Upper lobe of left lung (tissue), 4 donors: ENCODE results near the gene RNF114.

ENCODE experiments used
- POLR2A ChIP-seq, 4 donors: fragments of 450-650 bp; IDR thresholded peaks; one replicate each; pipeline ENCODE4 v1.5.1; 2016 to 2017; ENCODE audit warnings: antibody characterized with exemption in 4 of 4, mild to moderate bottlenecking in 2 of 4
- TF ChIP-seq, protein P1 (sequence below), 6 experiments: fragments of 450-650 bp in 4 of 6; fragments of 200-600 bp in 2 of 6; sonication (generic) in 2 of 6; IDR thresholded peaks; one replicate each; pipeline ENCODE4 v1.5.1; 2016 to 2019; ENCODE audit warnings: antibody characterized with exemption in 6 of 6

DNA sequence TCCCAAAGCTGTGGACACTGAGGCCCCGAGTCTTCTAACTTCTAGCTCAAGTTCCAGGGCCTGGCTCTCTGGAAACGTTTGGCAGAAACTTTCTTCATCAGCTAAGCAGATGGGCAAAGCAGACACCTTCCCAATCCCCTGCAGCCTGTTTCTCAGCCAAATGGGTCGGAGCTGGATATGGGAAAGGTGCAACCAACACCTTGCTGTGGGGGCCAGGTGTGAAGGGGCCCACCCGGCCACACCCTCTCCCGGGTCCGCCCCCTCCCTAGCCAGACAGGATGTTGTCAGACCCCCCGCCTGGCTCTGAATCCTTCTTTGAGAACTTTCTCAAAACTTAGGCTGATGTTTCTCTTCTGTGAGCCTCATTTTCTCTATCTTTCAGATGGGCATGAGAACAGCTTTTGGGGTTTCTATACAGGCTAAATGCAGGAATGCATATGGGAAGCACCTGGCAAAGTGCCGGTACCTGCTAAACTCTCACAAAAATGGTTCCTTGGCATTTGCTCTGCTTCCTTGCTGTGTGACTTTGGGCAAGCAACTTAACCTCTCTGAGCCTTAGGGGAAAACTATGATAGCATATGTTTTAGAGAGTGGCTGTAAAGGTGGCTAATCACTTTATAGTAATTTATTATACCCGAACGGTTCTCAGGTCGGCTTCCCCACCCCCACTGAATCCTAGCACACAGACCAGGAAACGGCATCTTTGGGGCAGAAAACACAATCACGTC is 48.4 kb downstream of the RNF114 start:
- TF ChIP-seq, protein P1, sequence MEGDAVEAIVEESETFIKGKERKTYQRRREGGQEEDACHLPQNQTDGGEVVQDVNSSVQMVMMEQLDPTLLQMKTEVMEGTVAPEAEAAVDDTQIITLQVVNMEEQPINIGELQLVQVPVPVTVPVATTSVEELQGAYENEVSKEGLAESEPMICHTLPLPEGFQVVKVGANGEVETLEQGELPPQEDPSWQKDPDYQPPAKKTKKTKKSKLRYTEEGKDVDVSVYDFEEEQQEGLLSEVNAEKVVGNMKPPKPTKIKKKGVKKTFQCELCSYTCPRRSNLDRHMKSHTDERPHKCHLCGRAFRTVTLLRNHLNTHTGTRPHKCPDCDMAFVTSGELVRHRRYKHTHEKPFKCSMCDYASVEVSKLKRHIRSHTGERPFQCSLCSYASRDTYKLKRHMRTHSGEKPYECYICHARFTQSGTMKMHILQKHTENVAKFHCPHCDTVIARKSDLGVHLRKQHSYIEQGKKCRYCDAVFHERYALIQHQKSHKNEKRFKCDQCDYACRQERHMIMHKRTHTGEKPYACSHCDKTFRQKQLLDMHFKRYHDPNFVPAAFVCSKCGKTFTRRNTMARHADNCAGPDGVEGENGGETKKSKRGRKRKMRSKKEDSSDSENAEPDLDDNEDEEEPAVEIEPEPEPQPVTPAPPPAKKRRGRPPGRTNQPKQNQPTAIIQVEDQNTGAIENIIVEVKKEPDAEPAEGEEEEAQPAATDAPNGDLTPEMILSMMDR (IDR thresholded peaks at IDR 0.05) = no peak
- TF ChIP-seq POLR2A (IDR thresholded peaks at IDR 0.05) = no peak
